Endothelial cell of umbilical vein (primary cell): Measurements from ENCODE around the gene AGPAT2. TPM values are rescaled to one million over a fixed set of nuclear protein-coding genes. Genes with fewer than 3 reads are reported as not detected.

ENCODE experiments used
- BruUV-seq: library from RNA; stranded (reverse); fragments of 400-500 nt; replicated peaks from 2 replicates; lab custom pipeline; 2021; lab: Mats Ljungman, UMichigan
- CTCF ChIA-PET: fragments of 300-600, 350-600 bp; sonication (Branson Sonifier 250); formaldehyde crosslinking; loops from one replicate; lab custom pipeline; 2021; ENCODE audit warnings: antibody characterized with exemption, inconsistent platforms; lab: Charles Lee
- POLR2A ChIA-PET: fragments of 300-600, 350-600 bp; sonication (Branson Sonifier 250); formaldehyde crosslinking; loops from one replicate; lab custom pipeline; 2021; ENCODE audit warnings: antibody characterized with exemption, inconsistent platforms; lab: Charles Lee
- DNase-seq: peaks from one replicate; pipeline ENCODE4 v3.0.0-alpha.2; 2011; ENCODE audit warnings: low read depth, low spot score
- FAIRE-seq: peaks from 2 replicates; lab custom pipeline; 2011; peaks lifted over from hg19 to GRCh38; lab: Jason Lieb, UNC
- H2AFZ ChIP-seq: 2 replicates; pipeline ENCODE4 v1.6.0; 2012; ENCODE audit warnings: low read depth, low read length, control low read depth, inconsistent platforms
- H3K27ac ChIP-seq: 2 replicates; pipeline ENCODE4 v1.5.1; 2011; ENCODE audit warnings: low read depth, mild to moderate bottlenecking, control low read depth, low read length, moderate library complexity; ENCODE audit not compliant: insufficient read depth
- H3K27me3 ChIP-seq, 2 experiments: 2 replicates each; pipeline versions ENCODE4 v1.6.0 to v1.6.1; 2011; ENCODE audit warnings: low read length in 2 of 2, mixed read lengths in 1 of 2; ENCODE audit not compliant: control insufficient read depth in 2 of 2, insufficient read depth in 2 of 2
- H3K36me3 ChIP-seq, 2 experiments: 2 replicates in 1 of 2; 3 replicates in 1 of 2; pipeline ENCODE4 v1.5.1; 2011; ENCODE audit warnings: low read length in 2 of 2, mild to moderate bottlenecking in 1 of 2, moderate library complexity in 1 of 2; ENCODE audit not compliant: control insufficient read depth in 2 of 2, insufficient read depth in 2 of 2; ENCODE audit errors: extremely low read depth in 1 of 2
- H3K4me1 ChIP-seq: 3 replicates; pipeline ENCODE4 v1.5.1; 2011; ENCODE audit warnings: mild to moderate bottlenecking, low read length; ENCODE audit not compliant: control insufficient read depth, insufficient read depth; ENCODE audit errors: extremely low read depth
- H3K4me2 ChIP-seq: 2 replicates; pipeline ENCODE4 v1.6.1; 2011; ENCODE audit warnings: low read length, control low read depth, mixed read lengths; ENCODE audit not compliant: insufficient read depth
- H3K4me3 ChIP-seq, 3 experiments: fragments of 200-600 bp in 1 of 3; sonication (generic), shearing (Covaris generic) in 1 of 3; replicated peaks in 1 of 3; 2 replicates each; pipeline ENCODE4 v1.5.1; 2011 to 2016; ENCODE audit warnings: control low read depth in 3 of 3, low read length in 3 of 3, mild to moderate bottlenecking in 2 of 3, inconsistent platforms in 1 of 3, low read depth in 1 of 3, moderate library complexity in 1 of 3; ENCODE audit not compliant: insufficient read depth in 1 of 3
- H3K79me2 ChIP-seq: 2 replicates; pipeline ENCODE4 v1.6.0; 2012; ENCODE audit warnings: low read length, inconsistent platforms; ENCODE audit not compliant: control insufficient read depth, insufficient read depth
- H3K9ac ChIP-seq: replicated peaks from 2 replicates; pipeline ENCODE3; 2011; ENCODE audit warnings: low read length, control low read depth; ENCODE audit not compliant: insufficient read depth; ENCODE audit errors: extremely low read depth
- H3K9me1 ChIP-seq: replicated peaks from 3 replicates; pipeline ENCODE4 v1.6.0; 2011; ENCODE audit warnings: mild to moderate bottlenecking, low read length; ENCODE audit not compliant: control insufficient read depth, insufficient read depth; ENCODE audit errors: extremely low read depth
- H3K9me3 ChIP-seq: replicated peaks from 2 replicates; pipeline ENCODE4 v1.5.1; 2012; ENCODE audit warnings: low read length, inconsistent platforms; ENCODE audit not compliant: control insufficient read depth, insufficient read depth
- H4K20me1 ChIP-seq: replicated peaks from 2 replicates; pipeline ENCODE3; 2011; ENCODE audit warnings: mild to moderate bottlenecking, low read length; ENCODE audit not compliant: control insufficient read depth, insufficient read depth; ENCODE audit errors: extremely low read depth
- EZH2 ChIP-seq: IDR thresholded peaks from 2 replicates; pipeline ENCODE4 v1.6.1; 2012; ENCODE audit warnings: borderline replicate concordance, low read depth, mild to moderate bottlenecking, moderate library complexity, low read length, inconsistent platforms; ENCODE audit not compliant: severe bottlenecking
- FOS ChIP-seq: IDR thresholded peaks from 2 replicates; pipeline ENCODE4 v1.6.1; 2011; ENCODE audit warnings: mild to moderate bottlenecking, low read length, moderate library complexity, borderline replicate concordance; ENCODE audit not compliant: insufficient read depth
- GATA2 ChIP-seq: IDR thresholded peaks from 2 replicates; pipeline ENCODE4 v1.7.0; 2011; ENCODE audit warnings: low read depth, mild to moderate bottlenecking, moderate library complexity, mixed read lengths, low read length; ENCODE audit not compliant: insufficient read length, insufficient read depth
- JUN ChIP-seq: IDR thresholded peaks from 2 replicates; pipeline ENCODE4 v1.6.1; 2011; ENCODE audit warnings: borderline replicate concordance, low read depth; ENCODE audit not compliant: insufficient read length, insufficient read depth
- MYC ChIP-seq: IDR thresholded peaks from one replicate; pipeline ENCODE4 v1.6.1; 2011; ENCODE audit warnings: mild to moderate bottlenecking, low read depth, low read length
- POLR2A ChIP-seq: IDR thresholded peaks from 2 replicates; pipeline ENCODE4 v1.6.1; 2012; ENCODE audit warnings: low read depth, mild to moderate bottlenecking, control low read depth, low read length
- POLR2AphosphoS5 ChIP-seq: IDR thresholded peaks from 2 replicates; pipeline ENCODE4 v1.6.1; 2012; ENCODE audit warnings: low read depth, mild to moderate bottlenecking, control low read depth, low read length, moderate library complexity; ENCODE audit not compliant: insufficient read depth
- dilution Hi-C: fragments of 300-500 bp; cut with MboI; formaldehyde crosslinking; loops from one replicate; pipeline ENCODE4 v1.15.0; 2019; ENCODE audit warnings: low sequenced_read_pairs; ENCODE audit not compliant: extremely low pct_ligation_motif_present
- intact Hi-C: fragments of 100-400 bp; cut with micrococcal nuclease; formaldehyde crosslinking; loops from one replicate; pipeline ENCODE4 v1.10.0; 2022
- polyA plus RNA-seq, 4 experiments: library from polyadenylated mRNA; depleted of rRNA in 3 of 4; stranded (reverse) in 3 of 4; unstranded in 1 of 4; fragments of >200 nt; gene quantifications; 2 replicates each; pipeline versions ENCODE4 v1.2.1 to v1.2.3, GENCODE V29; 2011 to 2012; ENCODE audit warnings: missing spikeins in 1 of 4
- total RNA-seq: library from RNA; stranded (reverse); gene quantifications from 2 replicates; pipeline ENCODE4 v1.2.3, GENCODE V29; 2021
- TF ChIP-seq, protein P1 (sequence below): IDR thresholded peaks from 2 replicates; pipeline ENCODE4 v1.6.1; 2011; ENCODE audit not compliant: insufficient read depth, insufficient read length
- TF ChIP-seq, protein P2 (sequence below), 2 donors: IDR thresholded peaks; 1 replicate in 1 of 2; 2 replicates in 1 of 2; pipeline ENCODE4 v1.5.1; 2011; ENCODE audit warnings: low read length in 2 of 2, mild to moderate bottlenecking in 2 of 2, moderate library complexity in 2 of 2, control low read depth in 1 of 2, inconsistent platforms in 1 of 2, low read depth in 1 of 2; ENCODE audit not compliant: insufficient read depth in 1 of 2; ENCODE audit errors: extremely low read depth in 1 of 2

The AGPAT2 gene
- total and polyA plus RNA-seq, 2 donors (not counting 3 experiments of a cell fraction or from before 2014, with no cell fraction given) = 45.5 to 55.3 TPM

DNA sequence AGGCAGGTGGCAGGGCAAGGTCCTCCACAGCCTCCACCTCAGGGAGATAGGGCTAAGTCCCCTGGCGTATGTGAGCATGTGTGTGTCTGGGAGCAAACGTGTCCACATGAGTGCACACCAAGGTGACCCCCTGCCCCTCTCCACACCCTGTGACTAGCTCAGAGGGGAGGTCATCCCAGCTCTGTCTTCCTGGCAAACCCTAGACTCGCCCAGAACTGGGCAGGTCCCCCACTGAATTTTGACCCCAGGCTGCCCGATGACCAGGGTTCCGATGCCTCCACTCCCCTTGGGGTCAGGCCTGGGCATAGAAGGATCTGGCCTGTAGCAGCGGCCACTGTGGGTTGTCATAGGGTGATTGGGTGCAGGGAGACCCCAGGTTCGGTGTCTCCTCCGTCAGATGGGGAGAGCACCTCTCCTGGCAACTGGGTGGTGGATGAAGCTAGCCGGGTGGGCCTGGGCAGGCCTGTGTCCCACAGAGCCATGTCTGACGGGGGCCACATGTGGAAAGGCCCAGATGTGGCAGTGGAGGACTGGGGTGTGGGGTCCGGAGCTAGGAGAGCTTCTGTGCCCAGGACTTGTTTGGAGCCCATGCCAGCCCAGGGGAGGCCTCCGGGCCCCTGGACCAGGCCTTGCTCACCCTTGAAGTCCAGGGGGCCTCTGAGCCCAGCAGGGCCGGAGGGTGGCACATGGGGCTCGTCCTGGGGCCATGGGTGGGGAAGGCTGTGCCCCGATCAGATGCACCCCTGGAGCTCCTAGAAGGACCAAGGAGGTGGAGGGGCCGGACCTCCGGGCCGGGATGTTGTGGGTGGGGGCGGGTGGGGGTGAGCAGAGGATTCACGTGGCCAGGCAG, 31.3 kb upstream of the AGPAT2 start:
- Histone ChIP-seq H2AFZ (no peak overlapping the region), H3K4me2 (no peak overlapping the region), H3K36me3 (peaks cover 6 to 24% of the 10 kb centered on the region in 2 experiments), H3K79me2 (peaks cover 68% of the 10 kb centered on the region), H3K9ac (no peak overlapping the region), H3K9me1 (no peaks in the 10 kb centered on the region), H3K4me1 (peaks cover 66% of the 10 kb centered on the region), H3K27me3 (no peaks in the 10 kb centered on the region), H4K20me1 (no peaks in the 10 kb centered on the region), H3K9me3 (no peaks in the 10 kb centered on the region), H3K4me3 (no peak overlapping the region), H3K27ac (peak overlapping the region; percentile 38)
- no TSS peak for BruUV-seq
- no peak for TF ChIP-seq GATA2
- TF ChIP-seq, protein P1, sequence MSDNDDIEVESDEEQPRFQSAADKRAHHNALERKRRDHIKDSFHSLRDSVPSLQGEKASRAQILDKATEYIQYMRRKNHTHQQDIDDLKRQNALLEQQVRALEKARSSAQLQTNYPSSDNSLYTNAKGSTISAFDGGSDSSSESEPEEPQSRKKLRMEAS = no peak
- TF ChIP-seq MYC = no peak
- TF ChIP-seq POLR2AphosphoS5 = no peak
- TF ChIP-seq FOS = no peak
- TF ChIP-seq POLR2A = no peak
- TF ChIP-seq, protein P2, sequence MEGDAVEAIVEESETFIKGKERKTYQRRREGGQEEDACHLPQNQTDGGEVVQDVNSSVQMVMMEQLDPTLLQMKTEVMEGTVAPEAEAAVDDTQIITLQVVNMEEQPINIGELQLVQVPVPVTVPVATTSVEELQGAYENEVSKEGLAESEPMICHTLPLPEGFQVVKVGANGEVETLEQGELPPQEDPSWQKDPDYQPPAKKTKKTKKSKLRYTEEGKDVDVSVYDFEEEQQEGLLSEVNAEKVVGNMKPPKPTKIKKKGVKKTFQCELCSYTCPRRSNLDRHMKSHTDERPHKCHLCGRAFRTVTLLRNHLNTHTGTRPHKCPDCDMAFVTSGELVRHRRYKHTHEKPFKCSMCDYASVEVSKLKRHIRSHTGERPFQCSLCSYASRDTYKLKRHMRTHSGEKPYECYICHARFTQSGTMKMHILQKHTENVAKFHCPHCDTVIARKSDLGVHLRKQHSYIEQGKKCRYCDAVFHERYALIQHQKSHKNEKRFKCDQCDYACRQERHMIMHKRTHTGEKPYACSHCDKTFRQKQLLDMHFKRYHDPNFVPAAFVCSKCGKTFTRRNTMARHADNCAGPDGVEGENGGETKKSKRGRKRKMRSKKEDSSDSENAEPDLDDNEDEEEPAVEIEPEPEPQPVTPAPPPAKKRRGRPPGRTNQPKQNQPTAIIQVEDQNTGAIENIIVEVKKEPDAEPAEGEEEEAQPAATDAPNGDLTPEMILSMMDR (IDR thresholded peaks at IDR 0.05; ENCODE audit: extremely low read depth in 1 of 2, insufficient read depth in 1 of 2, low read depth in 1 of 2, low read length in 2 of 2) = no peak
- no peak for TF ChIP-seq EZH2
- TF ChIP-seq JUN = no peak
- DNase-seq (no peak), FAIRE-seq (no peak)
- ChIA-PET POLR2A (interaction anchor here (0.6 to 3.6 kb wide), 2 partner anchors 9 to 55 kb away, joined by 3 to 20 read pairs; no protein-coding TSS in a partner anchor), CTCF (interaction anchor here (1.1 to 2.6 kb wide), 4 partner anchors 9 to 47 kb away, joined by 3 to 21 read pairs (median 4); no protein-coding TSS in a partner anchor)
- dilution Hi-C loops (no loop called here), intact Hi-C loops (no loop called here)
